ENCODE data around the gene STK24.

STK24 gene

DNA sequence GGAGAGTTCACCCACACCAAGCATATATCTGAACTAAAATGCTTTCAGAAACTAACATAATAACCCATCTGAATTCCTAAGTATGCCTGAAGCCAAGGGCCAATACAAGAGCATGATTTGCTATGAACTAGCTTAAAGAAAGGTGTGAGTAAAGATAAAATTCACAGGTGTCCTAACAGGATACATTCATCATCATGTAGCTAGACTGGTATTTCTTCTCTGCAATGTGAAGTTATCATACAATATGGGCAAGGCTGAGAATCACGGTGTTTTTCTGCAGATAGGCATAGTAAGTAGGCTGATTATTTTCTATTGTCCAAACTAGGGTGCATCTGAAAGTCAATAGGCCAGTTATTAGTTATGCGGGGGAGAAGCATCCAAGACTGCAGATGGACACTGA, 63.1 kb downstream of the STK24 start:
- FAIRE-seq (no peak), DNase-seq (ENCODE audit: low spot score) (no peak)

GRCh38 chr13:98512774-98513665, 63.9 kb downstream of the STK24 start:
- no peak for FAIRE-seq
- DNase-seq (ENCODE audit: low spot score), result no peak

- DNase-seq (ENCODE audit: low spot score), result no peak
- FAIRE-seq, result no peak
These were observed 65.5 kb downstream of the STK24 start for GRCh38 chr13:98511435-98511834.

DNA sequence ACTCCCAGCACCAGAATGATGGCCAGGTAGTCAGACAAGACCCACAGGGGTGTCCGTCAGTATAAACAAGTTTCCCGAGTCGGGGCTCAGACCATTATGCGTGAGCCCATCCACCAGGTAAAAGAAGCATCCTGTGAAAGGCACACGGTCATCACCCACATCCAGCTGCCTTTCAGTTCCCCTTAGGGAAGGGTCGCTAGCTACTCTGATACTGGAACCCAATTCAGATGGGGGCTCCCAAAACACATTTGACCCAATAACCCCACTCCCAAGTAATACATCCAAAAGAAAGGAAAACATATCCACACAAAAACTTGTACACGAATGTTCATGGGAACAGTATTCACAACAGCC, 66.8 kb downstream of the STK24 start:
- no peak for DNase-seq (ENCODE audit: low spot score)
- FAIRE-seq, result no peak

- no peak for FAIRE-seq
- DNase-seq (ENCODE audit: low spot score), result peak; percentile 11
These were observed 67.4 kb downstream of the STK24 start for GRCh38 chr13:98509271-98510155.

GRCh38 chr13:98508685-98509084, 68.2 kb downstream of the STK24 start:
- FAIRE-seq (no peak), DNase-seq (ENCODE audit: low spot score) (no peak)

DNA sequence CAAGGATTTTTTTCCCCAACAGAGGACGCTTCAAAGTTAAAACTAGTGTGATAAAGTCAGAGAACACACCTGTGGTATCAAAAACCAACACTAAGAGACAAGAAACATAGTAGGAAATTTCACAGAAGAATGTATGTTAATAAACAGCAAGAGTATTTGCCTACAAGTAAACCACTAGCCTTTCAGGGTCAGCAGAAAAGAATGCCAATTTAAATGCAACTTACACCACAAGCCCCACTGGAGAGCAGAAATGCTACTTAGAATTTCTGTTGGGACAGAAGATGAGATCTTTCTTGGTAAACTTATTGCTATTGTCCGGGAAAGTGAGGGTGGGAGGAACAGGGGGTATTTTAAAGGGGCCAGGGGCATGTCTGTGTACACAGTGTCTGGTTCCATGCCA, 68.6 kb downstream of the STK24 start:
- FAIRE-seq (no peak), DNase-seq (ENCODE audit: low spot score) (no peak)

GRCh38 chr13:98507282-98507797, 69.6 kb downstream of the STK24 start:
- DNase-seq (ENCODE audit: low spot score) (no peak), FAIRE-seq (no peak)

- FAIRE-seq, result no peak
- DNase-seq (ENCODE audit: low spot score), result no peak
These were observed 70.1 kb downstream of the STK24 start for GRCh38 chr13:98506728-98507230.

GRCh38 chr13:98506322-98506721, 70.6 kb downstream of the STK24 start:
- no peak for FAIRE-seq
- DNase-seq (ENCODE audit: low spot score), result no peak

- DNase-seq (ENCODE audit: low spot score) (no peak), FAIRE-seq (no peak)
These were observed 71.7 kb downstream of the STK24 start for GRCh38 chr13:98505217-98505616.

DNA sequence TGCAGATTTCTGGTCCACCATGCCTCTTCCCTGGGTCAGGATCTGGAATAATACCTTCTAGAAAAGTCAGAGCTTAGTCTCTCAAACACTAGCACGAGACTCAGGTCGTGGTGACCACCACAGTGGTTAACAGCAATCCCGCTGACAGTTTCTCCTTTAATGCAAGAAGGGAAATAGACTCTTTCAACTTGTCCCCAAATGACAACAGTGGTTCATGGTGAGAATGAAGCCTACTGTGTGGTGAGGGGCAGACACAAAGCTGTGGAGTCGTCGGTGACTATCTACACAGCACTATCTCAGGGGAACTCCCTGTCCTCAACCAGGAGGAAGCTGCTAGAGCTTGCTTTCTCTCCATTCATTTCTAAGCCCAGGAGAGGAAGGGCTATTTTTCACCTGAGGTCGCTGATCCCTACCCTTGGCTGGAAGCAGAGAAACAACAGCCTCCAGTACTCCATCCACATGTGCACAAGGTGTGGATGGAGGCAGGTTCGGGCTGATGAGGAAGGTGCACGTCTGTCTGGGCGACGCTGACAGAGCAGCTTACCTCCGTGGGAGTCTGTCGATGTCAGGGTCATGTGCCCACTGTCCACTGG, 72.4 kb downstream of the STK24 start:
- FAIRE-seq, result no peak
- DNase-seq (ENCODE audit: low spot score), result no peak

DNA sequence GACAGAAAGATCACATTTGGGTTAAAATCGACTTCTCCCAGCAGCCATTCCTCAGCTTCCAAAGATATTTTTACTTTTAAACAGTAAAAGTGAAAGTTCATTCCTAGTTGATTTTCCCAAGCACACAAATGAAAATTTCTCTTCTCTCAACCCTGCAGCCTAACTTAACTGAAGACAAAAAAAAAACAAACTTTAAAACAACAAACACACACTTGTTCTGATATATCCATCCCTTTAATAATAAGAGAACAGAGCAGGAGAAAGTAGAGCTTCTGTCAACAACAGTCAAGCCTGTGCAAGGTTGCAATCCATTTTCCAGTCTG, 72.9 kb downstream of the STK24 start:
- FAIRE-seq (no peak), DNase-seq (ENCODE audit: low spot score) (no peak)

- no peak for DNase-seq (ENCODE audit: low spot score)
- no peak for FAIRE-seq
These were observed 73.5 kb downstream of the STK24 start for GRCh38 chr13:98503175-98504028.

GRCh38 chr13:98500963-98501421, 75.9 kb downstream of the STK24 start:
- no peak for FAIRE-seq
- no peak for DNase-seq (ENCODE audit: low spot score)

- DNase-seq (ENCODE audit: low spot score) (no peak), FAIRE-seq (no peak)
These were observed 79.9 kb downstream of the STK24 start for GRCh38 chr13:98496966-98497365.

GRCh38 chr13:98496479-98496791, 80.5 kb downstream of the STK24 start:
- no peak for DNase-seq (ENCODE audit: low spot score)
- FAIRE-seq, result no peak

DNA sequence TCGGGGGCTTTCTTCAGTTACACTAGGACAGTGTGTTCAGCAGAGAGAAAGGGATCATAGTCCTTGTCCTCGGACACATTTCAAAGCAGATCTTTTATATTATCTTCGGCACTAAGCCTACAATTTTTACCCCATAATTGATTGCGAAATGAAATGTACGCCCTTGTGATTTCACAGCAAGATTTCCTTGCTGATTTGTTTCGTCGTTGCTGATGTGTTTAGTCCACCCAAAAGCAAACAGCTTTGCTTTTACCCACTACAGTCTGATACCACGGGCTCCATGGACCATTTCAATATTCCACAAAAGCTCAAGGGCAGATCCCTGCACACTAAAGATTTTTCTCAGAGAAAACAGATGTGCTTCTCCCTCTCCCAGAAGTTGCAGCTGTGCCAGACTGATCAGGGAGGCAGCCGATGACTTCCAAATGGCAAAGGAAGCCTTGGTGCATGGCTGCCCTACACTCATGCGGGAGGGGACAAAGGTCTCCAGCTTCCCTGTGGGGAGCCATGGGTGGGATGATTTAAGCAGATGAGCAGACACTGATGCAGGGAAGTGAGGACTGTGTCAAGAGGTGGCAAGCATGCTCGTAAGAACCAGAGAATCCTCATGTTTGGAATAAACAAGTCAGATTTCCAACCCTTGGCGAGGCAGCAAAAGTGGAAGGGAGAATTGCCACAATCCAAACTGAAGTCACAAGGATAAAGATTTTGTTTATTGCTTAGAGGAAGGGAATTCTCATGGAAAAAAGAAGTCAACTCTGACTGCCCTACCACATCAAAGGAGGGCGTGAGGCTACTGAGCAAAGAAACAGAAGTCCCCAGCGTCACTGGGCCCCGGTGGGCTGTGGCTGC, 81.1 kb downstream of the STK24 start:
- no peak for DNase-seq (ENCODE audit: low spot score)
- no peak for FAIRE-seq

GRCh38 chr13:98494769-98495168, 82.1 kb downstream of the STK24 start:
- no peak for FAIRE-seq

More at GRCh38 chr13:98494769-98495168, 82.1 kb downstream of the STK24 start:
- DNase-seq (ENCODE audit: low spot score), result no peak

All from urothelium cell line (cell line).